ENCODE results near the gene TJAP1. TPM values are rescaled to one million over a fixed set of nuclear protein-coding genes. Genes with fewer than 3 reads are reported as not detected.
A peak's percentile ranks its signal among the peaks of the same experiment; 100 is the strongest.

TJAP1 gene
- total RNA-seq, 2 experiments from 2014 or later: 30.2 to 32.9 TPM

- ChIA-PET CTCF (interaction anchor here (6.5 kb wide), 1 partner anchor 54 kb away, joined by 60 read pairs; no protein-coding TSS in a partner anchor), POLR2A (no interaction called here)
- ATAC-seq (no peak), DNase-seq (no peak)
- peaks cover 11% of the 10 kb centered on the region for H3K4me1 Mint-ChIP-seq (ENCODE audit: low read depth)
- TF ChIP-seq, protein P1, sequence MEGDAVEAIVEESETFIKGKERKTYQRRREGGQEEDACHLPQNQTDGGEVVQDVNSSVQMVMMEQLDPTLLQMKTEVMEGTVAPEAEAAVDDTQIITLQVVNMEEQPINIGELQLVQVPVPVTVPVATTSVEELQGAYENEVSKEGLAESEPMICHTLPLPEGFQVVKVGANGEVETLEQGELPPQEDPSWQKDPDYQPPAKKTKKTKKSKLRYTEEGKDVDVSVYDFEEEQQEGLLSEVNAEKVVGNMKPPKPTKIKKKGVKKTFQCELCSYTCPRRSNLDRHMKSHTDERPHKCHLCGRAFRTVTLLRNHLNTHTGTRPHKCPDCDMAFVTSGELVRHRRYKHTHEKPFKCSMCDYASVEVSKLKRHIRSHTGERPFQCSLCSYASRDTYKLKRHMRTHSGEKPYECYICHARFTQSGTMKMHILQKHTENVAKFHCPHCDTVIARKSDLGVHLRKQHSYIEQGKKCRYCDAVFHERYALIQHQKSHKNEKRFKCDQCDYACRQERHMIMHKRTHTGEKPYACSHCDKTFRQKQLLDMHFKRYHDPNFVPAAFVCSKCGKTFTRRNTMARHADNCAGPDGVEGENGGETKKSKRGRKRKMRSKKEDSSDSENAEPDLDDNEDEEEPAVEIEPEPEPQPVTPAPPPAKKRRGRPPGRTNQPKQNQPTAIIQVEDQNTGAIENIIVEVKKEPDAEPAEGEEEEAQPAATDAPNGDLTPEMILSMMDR (IDR thresholded peaks at IDR 0.05): no peak
- no peak overlapping the region for H3K27ac Mint-ChIP-seq
- intact Hi-C loops (cut with micrococcal nuclease): no loop called here
- peaks cover 5% of the 10 kb centered on the region for H3K36me3 Mint-ChIP-seq (ENCODE audit: low read depth)
- peaks cover 11% of the 10 kb centered on the region for H3K27me3 Mint-ChIP-seq
- no peak overlapping the region for H3K4me3 Mint-ChIP-seq
- H3K9me3 Mint-ChIP-seq: no peaks in the 10 kb centered on the region
Measured at GRCh38 chr6:43451939-43452338, 25.4 kb upstream of the TJAP1 start.

GRCh38 chr6:43452896-43453295 lies 24.5 kb upstream of the TJAP1 start:
- H3K4me3 Mint-ChIP-seq: no peak overlapping the region
- CTCF ChIA-PET: interaction anchor here (6.5 kb wide), 1 partner anchor 53 kb away, joined by 60 read pairs; no protein-coding TSS in a partner anchor

GRCh38 chr6:43453831-43454230 lies 23.5 kb upstream of the TJAP1 start:
- Mint-ChIP-seq H3K27me3 (peaks cover 12% of the 10 kb centered on the region), H3K9me3 (no peaks in the 10 kb centered on the region), H3K4me1 (ENCODE audit: low read depth) (peaks cover 11% of the 10 kb centered on the region), H3K27ac (no peak overlapping the region), H3K4me3 (peak overlapping the region; percentile 71), H3K36me3 (ENCODE audit: low read depth) (peaks cover 4% of the 10 kb centered on the region)
- TF ChIP-seq, protein P1 (IDR thresholded peaks at IDR 0.05): no peak
- POLR2A ChIA-PET: interaction anchor here (1.7 kb wide), 1 partner anchor 17 kb away, joined by 4 read pairs; no protein-coding TSS in a partner anchor
- CTCF ChIA-PET: interaction anchor here (0.6 to 6.5 kb wide), 8 partner anchors 9 to 200 kb away, joined by 3 to 60 read pairs (median 4); no protein-coding TSS in a partner anchor
- intact Hi-C loops (cut with micrococcal nuclease): no loop called here
- ATAC-seq: no peak
- no peak for DNase-seq

More at GRCh38 chr6:43452896-43453295, 24.5 kb upstream of the TJAP1 start:
- Mint-ChIP-seq H3K9me3 (no peaks in the 10 kb centered on the region), H3K27me3 (peaks cover 12% of the 10 kb centered on the region), H3K4me1 (ENCODE audit: low read depth) (peaks cover 11% of the 10 kb centered on the region), H3K36me3 (ENCODE audit: low read depth) (peaks cover 4% of the 10 kb centered on the region), H3K27ac (no peak overlapping the region)
- intact Hi-C loops (cut with micrococcal nuclease): no loop called here
- no peak for DNase-seq
- TF ChIP-seq, protein P1 (IDR thresholded peaks at IDR 0.05): no peak
- no peak for ATAC-seq
- POLR2A ChIA-PET: no interaction called here

GRCh38 chr6:43454290-43454695 lies 23.1 kb upstream of the TJAP1 start:
- ATAC-seq (peak; percentile 76), DNase-seq (peak; percentile 81)
- H3K4me1 Mint-ChIP-seq (ENCODE audit: low read depth): peaks cover 11% of the 10 kb centered on the region
- intact Hi-C loops (cut with micrococcal nuclease): no loop called here
- H3K4me3 Mint-ChIP-seq: peak overlapping the region; percentile 71
- peaks cover 12% of the 10 kb centered on the region for H3K27me3 Mint-ChIP-seq
- no peaks in the 10 kb centered on the region for H3K9me3 Mint-ChIP-seq
- ChIA-PET POLR2A (interaction anchor here (1.7 to 1.8 kb wide), 2 partner anchors 18 to 24 kb away, joined by 4 to 7 read pairs; partner anchors contain the start of gene TJAP1), CTCF (interaction anchor here (0.6 to 6.5 kb wide), 9 partner anchors 9 to 200 kb away, joined by 3 to 60 read pairs (median 4); no protein-coding TSS in a partner anchor)
- peaks cover 4% of the 10 kb centered on the region for H3K36me3 Mint-ChIP-seq (ENCODE audit: low read depth)
- H3K27ac Mint-ChIP-seq: no peak overlapping the region
- TF ChIP-seq, protein P1 (IDR thresholded peaks at IDR 0.05): peak; percentile 98
